Fibroblast of the conjunctiva (primary cell): ENCODE measurements around the gene EMILIN2.
A peak's percentile ranks its signal among the peaks of the same experiment; 100 is the strongest.

Source experiments
- DNase-seq: peaks from one replicate; pipeline ENCODE4 v3.0.0-alpha.2; 2010; ENCODE audit warnings: low read depth

EMILIN2 gene

GRCh38 chr18:2878656-2879330 is 32.0 kb downstream of the EMILIN2 start:
- no peak for DNase-seq

DNA sequence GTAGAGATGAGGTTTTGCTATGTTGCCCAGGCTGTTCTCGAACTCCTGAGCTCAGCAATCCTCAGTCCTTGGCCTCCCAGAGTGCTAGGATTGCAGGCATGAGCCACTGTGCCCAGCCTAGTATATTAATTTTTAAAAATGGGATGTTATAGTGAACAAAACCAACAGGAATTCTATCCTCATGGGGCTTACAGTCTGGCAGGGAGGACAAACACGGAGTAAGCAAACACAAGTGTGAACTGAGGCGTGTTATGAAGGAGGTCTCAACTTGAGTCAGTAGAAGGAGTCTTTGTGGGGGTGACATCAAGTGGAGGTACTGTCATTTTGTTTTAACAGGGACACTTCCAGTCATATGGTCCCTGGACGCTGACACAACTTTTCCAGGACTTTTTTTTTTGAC is 33.1 kb downstream of the EMILIN2 start:
- no peak for DNase-seq

GRCh38 chr18:2880473-2880872 is 33.7 kb downstream of the EMILIN2 start:
- no peak for DNase-seq

GRCh38 chr18:2881088-2881839 is 34.5 kb downstream of the EMILIN2 start:
- peak; percentile 84 for DNase-seq

DNA sequence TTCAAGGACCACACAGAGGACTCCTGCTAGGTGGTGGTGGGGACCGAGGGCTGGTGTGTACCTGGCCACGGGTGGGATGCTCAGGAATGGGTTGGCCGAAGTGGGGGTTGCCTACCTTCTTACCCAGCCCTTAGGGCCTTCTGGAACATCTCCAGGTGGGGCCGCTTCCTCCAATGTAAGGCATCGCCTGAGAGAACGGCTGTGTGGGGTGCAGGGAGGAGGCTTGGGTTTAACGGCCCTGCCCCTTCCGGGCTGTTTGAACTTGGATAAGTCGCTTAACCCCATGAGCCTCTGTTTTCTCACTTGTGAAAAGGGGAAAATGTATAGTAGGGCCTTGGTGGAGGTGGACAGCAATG is 35.0 kb downstream of the EMILIN2 start:
- no peak for DNase-seq

GRCh38 chr18:2882201-2882600 is 35.4 kb downstream of the EMILIN2 start:
- no peak for DNase-seq

GRCh38 chr18:2883076-2883735 is 36.4 kb downstream of the EMILIN2 start:
- no peak for DNase-seq

DNA sequence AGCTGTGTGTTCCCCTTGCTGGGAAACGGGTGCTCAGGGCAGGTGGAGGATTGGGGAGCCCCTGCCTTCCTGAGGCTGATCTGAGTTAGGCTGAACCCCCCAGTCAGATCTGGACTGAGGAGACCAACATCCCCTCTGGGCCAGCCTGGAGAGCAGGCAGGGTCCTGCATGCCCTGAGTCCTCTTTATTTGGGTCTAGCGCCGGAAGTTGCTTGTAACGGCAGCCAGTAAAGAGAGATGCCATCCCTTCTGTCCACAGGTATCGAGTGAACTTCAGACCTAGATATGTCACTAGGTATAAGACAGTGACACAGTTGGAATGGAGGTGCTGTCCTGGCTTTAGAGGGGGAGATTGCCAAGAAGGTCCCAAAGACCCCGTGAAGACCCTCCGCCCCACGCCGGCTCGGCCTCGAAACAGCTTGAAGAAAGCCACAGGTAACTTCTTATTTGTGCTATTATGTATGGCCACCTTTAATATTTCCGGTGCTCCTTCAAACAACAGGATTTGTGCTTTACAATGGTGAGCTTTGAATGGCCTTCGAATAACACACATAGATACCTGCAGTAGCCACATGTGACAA is 38.0 kb downstream of the EMILIN2 start:
- DNase-seq = no peak

- DNase-seq = no peak
Observed at GRCh38 chr18:2887470-2887869, 40.7 kb downstream of the EMILIN2 start.

DNA sequence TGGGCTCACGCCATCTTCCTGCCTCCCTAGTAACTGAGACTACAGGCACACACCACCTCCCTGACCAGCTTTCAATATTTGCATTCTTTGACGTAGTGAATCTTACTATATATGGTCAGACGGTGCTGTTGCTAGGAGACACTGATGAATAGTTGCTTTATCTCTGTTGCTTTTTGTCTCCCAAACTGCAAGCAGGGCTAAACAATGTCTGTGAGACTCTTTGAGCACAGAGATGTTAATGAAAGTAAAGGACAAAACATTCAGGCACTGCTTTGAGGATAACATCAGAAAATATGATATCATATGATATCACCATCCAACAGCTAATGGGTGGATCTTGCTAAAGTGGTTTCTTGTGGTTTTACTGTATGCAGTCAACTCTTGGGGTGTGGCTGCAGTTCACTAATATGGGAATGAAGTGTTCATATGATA is 43.0 kb downstream of the EMILIN2 start:
- DNase-seq = no peak

- no peak for DNase-seq
Observed at GRCh38 chr18:2890606-2891005, 43.8 kb downstream of the EMILIN2 start.

- DNase-seq = no peak
Observed at GRCh38 chr18:2891526-2892431, 45.0 kb downstream of the EMILIN2 start.

DNA sequence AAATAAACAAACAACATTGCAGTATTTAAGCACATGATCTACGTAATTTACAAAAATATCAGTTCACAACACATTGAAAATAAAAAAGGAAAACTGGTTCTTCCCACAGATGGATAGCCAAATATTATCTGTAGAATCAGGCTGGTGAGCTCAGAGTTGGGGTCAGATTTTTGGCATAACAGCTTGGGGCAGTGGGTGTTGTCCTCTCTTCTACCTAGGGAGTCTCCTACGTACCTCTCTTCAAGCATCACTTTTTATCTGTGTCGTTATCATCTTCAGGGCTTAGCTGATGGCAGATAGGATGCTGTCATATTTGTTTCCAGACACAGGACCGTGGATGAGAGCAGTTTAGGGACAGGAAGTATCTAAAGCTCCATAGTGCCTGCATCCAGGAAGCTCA is 46.2 kb downstream of the EMILIN2 start:
- DNase-seq = no peak

GRCh38 chr18:2893676-2894075 is 46.9 kb downstream of the EMILIN2 start:
- DNase-seq = no peak

DNA sequence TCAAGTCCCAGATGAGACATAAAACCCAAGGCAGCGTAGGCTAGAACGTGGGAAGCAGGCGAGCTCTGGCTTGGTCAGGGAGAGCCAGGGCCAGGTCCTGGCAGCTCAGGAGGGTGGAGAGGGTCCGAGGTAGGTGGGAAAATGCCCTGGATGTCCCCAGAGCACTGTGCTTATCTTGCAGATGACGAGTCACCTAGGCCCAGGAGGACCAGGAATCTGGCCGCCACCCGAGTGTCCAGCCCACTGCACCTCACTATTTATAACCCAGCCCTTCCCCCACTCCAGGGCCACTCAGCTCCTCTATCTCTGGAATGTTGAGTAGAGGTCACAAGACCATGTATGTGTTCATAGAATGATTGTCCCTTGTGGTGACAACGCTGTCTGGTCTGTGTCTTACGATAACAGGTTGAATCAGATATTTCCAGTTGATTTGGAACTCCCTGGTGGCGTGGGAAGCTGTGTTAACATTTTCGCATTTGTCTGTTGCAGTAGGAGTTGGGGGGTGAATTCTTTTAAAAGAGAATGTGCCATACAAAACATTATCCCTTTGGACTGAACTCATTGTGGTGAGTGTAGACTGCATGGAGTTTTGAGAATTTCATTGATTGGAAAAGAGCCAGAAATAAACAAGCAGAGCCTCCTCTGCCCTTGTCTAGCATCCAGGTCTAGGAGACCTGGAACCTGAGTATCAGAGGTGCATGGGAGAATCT is 47.5 kb downstream of the EMILIN2 start:
- DNase-seq = no peak

DNA sequence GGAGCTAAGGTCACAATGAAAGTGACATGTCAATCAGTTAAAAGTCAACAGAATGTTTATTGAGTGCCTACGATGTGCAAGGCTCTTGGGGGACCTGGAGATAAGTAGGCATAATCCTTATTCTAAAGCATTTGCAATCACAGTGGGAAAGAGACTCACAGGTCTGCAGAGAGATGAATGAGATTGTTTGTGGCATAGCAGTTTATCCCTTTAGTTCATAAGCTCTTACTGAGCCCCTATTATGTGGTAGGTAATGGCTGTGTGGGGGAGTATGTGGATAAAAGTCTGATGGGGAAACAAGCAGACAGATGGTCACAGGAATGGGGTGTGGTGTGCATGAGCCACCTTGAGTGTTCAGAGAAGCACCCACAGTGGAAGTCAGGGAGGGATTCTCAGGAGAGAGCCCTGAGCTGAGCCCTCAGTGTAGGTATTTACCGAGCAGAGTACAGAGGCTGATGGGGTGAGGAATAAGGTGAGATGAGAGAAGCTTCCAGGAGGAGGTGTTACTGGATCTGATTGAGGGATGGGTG is 48.1 kb downstream of the EMILIN2 start:
- no peak for DNase-seq

- DNase-seq = no peak
Observed at GRCh38 chr18:2895391-2895790, 48.6 kb downstream of the EMILIN2 start.

DNA sequence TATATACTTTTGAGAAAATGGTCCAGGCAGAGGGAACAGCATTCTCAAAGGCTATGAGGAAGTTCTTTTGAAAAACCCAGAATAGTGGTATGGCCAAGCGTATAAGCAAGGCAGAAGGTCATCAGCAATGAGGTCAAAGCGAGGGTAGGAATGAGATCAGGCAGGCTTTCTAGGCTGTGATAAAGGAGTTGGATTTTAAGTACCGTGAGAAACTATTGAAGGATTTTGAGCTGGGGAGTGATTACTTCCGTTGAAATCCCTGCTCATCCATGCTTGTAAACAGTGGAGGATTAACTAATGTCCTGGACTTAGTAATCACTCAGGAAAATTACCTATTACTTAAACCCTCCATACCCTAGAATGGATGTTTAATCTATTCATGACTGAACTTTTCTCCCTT is 50.2 kb downstream of the EMILIN2 start:
- DNase-seq = no peak

DNA sequence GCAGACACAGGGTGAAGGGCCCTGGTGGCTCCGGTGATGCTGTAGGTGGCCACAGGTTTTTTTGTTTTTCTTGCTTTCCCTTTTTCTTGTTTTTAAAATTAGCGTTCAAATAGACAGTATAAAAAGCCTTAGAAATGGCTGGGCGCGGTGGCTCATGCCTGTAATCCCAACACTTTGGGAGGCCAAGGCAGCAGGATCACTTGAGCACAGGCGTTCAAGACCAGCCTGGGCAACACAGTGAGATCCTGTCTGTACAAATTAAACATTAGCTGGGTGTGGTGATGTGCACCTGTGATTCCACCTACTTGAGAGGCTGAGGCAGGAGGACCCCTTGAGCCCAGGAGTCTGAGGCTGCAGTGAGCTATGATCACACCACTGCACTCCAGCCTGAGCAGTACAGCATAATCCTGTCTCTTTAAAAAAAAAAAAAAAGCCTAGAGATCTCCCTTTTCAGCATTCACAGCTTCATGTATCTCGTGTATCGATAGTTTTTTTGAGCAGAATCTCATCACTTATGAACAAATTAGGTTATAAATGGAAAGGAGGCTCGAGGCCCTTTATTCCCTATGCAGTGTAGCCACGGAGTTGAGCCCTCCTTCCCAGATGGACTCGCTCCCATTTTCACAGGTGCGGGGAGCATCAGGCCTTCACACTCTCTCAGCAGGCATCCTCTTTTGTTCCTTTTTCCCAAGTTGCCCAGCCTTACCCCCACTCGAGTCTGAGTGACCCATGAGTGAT is 50.8 kb downstream of the EMILIN2 start:
- DNase-seq = no peak

DNA sequence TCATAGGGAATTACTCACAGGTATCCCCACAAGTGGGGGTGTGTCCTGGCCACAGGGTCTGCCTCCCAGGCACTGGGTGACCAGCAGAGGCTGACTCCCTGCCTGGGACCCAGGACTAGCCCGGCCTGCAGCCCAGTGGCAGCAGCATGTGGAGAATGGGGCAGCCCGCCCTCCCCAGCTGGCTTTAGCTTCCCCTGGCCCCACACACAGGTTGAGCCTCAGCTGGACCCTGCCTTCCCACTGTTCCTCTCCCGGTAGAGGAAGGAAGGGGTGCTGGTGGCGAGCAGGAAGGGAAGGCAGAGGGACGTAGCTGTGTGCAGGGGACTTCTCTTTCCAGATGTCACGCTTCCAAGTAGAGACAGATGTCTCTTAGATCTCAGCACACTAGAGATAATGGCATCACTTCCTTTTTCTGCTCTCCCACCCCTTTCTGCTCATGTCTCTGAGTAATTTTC is 51.4 kb downstream of the EMILIN2 start:
- DNase-seq = no peak
